Ovary (tissue), 9 donors: ENCODE measurements around the gene ALDH1B1. TPM values are rescaled to one million over a fixed set of nuclear protein-coding genes. Genes with fewer than 3 reads are reported as not detected.

ENCODE experiments used
- DNase-seq, 5 donors: peaks; one replicate each; pipeline ENCODE4 v3.0.0-alpha.2; 2019 to 2020
- H3K27ac ChIP-seq, 2 donors: fragments of 200-600 bp; one replicate each; pipeline versions ENCODE4 v1.5.1 to v1.8.0; 2019 to 2022
- H3K27me3 ChIP-seq: fragments of 200-600 bp; one replicate; pipeline ENCODE4 v1.8.0; 2022
- H3K36me3 ChIP-seq: fragments of 200-600 bp; sonication (generic); one replicate; pipeline ENCODE4 v1.5.1; 2019
- H3K4me1 ChIP-seq: one replicate; pipeline ENCODE4 v1.8.1; 2013; ENCODE audit warnings: mild to moderate bottlenecking, moderate library complexity; ENCODE audit not compliant: insufficient read depth
- H3K4me3 ChIP-seq: fragments of 200-600 bp; sonication (generic); one replicate; pipeline ENCODE4 v1.5.1; 2017
- H3K9me3 ChIP-seq, 2 donors: fragments of 200-600 bp in 1 of 2; sonication (generic) in 1 of 2; one replicate each; pipeline versions ENCODE4 v1.5.1 to v1.8.1; 2013 to 2019; ENCODE audit warnings: mild to moderate bottlenecking in 1 of 2, moderate library complexity in 1 of 2
- CTCF ChIP-seq, 3 donors: fragments of 450-650 bp in 2 of 3; fragments of 200-600 bp in 1 of 3; IDR thresholded peaks; one replicate each; pipeline versions ENCODE4 v1.5.1 to v1.8.0; 2016 to 2022; ENCODE audit warnings: antibody characterized with exemption in 3 of 3, mild to moderate bottlenecking in 1 of 3
- EP300 ChIP-seq: sonication (generic); formaldehyde crosslinking; IDR thresholded peaks from one replicate; pipeline ENCODE4 v1.6.1; 2017; ENCODE audit warnings: antibody characterized with exemption
- POLR2A ChIP-seq: fragments of 450-650 bp; IDR thresholded peaks from one replicate; pipeline ENCODE4 v1.6.1; 2017; ENCODE audit warnings: antibody characterized with exemption, mild to moderate bottlenecking, moderate library complexity
- WGBS, 3 donors: extraction: QIAGEN DNeasy Blood & Tissue Kit in 1 of 3; methylation state at CpG; one replicate each; pipeline versions ENCODE4 v1.1.5 to v1.1.7; 2013 to 2017; 5-methylcytosine and 5-hydroxymethylcytosine counted together
- intact Hi-C, 4 donors: fragments of 100-400 bp; cut with DNase I; formaldehyde crosslinking; loops; one replicate each; pipeline versions ENCODE4 v1.11.0 to v1.15.1; 2022 to 2023
- polyA plus RNA-seq, 2 donors: library from polyadenylated mRNA; stranded (reverse); fragments of 200-250 nt in 1 of 2; fragments of 350-450 nt in 1 of 2; fragmentation: Illumina TruSeq in 1 of 2; extraction: RNeasy Lipid Tissue Mini Kit (QIAGEN cat#74804) in 1 of 2; gene quantifications; one replicate each; pipeline ENCODE4 v1.2.3, GENCODE V29; 2013 to 2014
- total RNA-seq, 7 donors: library from RNA; depleted of rRNA in 2 of 7; stranded (reverse); fragments of >200 nt in 2 of 7; fragmentation: NEBNext Ultra II Directional in 3 of 7; extraction: Animal tissue kit (Norgen Biotek cat#: 25700) in 3 of 7; gene quantifications; one replicate each; pipeline versions ENCODE4 v1.1.0 to v1.2.4, GENCODE V29; 2016 to 2023
- donor health status: DM: no; HTN: no; CAD: no; lungs with moderate emphysema.
- donor health status: DM: no; HTN: no; CAD: no.
- donor health status: Bipolar disorder and iron deficiency.
- donor health status: DM: yes; HTN: yes; CAD: no.
- donor health status: DM: no; HTN: no; CAD: no.
- donor health status: DM: yes; HTN: yes; CAD: no.

ALDH1B1 gene
- total and polyA plus RNA-seq, 9 donors = 7.9 to 47.2 (median 24.3) TPM

- intact Hi-C loops = no loop called here
- Histone ChIP-seq H3K4me1 (peaks cover 9% of the 10 kb centered on the region), H3K9me3 (peaks cover 0 to 3% of the 10 kb centered on the region in 2 donors), H3K27me3 (no peaks in the 10 kb centered on the region), H3K36me3 (no peaks in the 10 kb centered on the region), H3K27ac (peak overlapping the region in 1 of 2 donors; percentile 41), H3K4me3 (no peak overlapping the region)
- TF ChIP-seq POLR2A (no peak), EP300 (peak; percentile 6)
- DNase-seq = peak in 1 of 5 donors; percentile 8
- WGBS, 3 donors = 29 to 33% (median 30%) methylated on average over 8 of the region's 8 CpGs
These were observed 11.5 kb upstream of the ALDH1B1 start for GRCh38 chr9:38380872-38381534.

GRCh38 chr9:38382141-38382540 is 10.4 kb upstream of the ALDH1B1 start:
- no peaks in the 10 kb centered on the region for H3K27me3 ChIP-seq
- intact Hi-C loops = no loop called here
- WGBS, 3 donors = 91 to 96% (median 94%) methylated on average over 8 of the region's 8 CpGs
- TF ChIP-seq CTCF (IDR thresholded peaks at IDR 0.05) (no peak), POLR2A (no peak), EP300 (no peak)
- H3K27ac ChIP-seq = no peak overlapping the region
- H3K36me3 ChIP-seq = no peaks in the 10 kb centered on the region
- peaks cover 0 to 3% of the 10 kb centered on the region in 2 donors for H3K9me3 ChIP-seq
- no peak overlapping the region for H3K4me3 ChIP-seq
- DNase-seq = no peak
- peaks cover under 1% of the 10 kb centered on the region for H3K4me1 ChIP-seq

- H3K4me1 ChIP-seq = peaks cover 9% of the 10 kb centered on the region
These were observed 7.3 kb upstream of the ALDH1B1 start for GRCh38 chr9:38384990-38385848.

GRCh38 chr9:38385896-38386295 is 6.6 kb upstream of the ALDH1B1 start:
- 98 to 100% (median 99%) methylated on average over 3 of the region's 3 CpGs for WGBS, 3 donors
- no peak overlapping the region for H3K4me3 ChIP-seq
- H3K4me1 ChIP-seq = peaks cover 11% of the 10 kb centered on the region
- H3K36me3 ChIP-seq = no peaks in the 10 kb centered on the region
- H3K27me3 ChIP-seq = no peaks in the 10 kb centered on the region
- TF ChIP-seq POLR2A (no peak), EP300 (no peak), CTCF (IDR thresholded peaks at IDR 0.05) (no peak)
- H3K27ac ChIP-seq = no peak overlapping the region
- no peak for DNase-seq
- peaks cover 0 to 3% of the 10 kb centered on the region in 2 donors for H3K9me3 ChIP-seq
- intact Hi-C loops = no loop called here

More at GRCh38 chr9:38384990-38385848, 7.3 kb upstream of the ALDH1B1 start:
- Histone ChIP-seq H3K9me3 (peaks cover 0 to 3% of the 10 kb centered on the region in 2 donors), H3K27ac (no peak overlapping the region), H3K36me3 (no peaks in the 10 kb centered on the region), H3K27me3 (no peaks in the 10 kb centered on the region), H3K4me3 (no peak overlapping the region)
- 79 to 88% (median 80%) methylated on average over 3 of the region's 3 CpGs for WGBS, 3 donors
- intact Hi-C loops = no loop called here
- DNase-seq = no peak
- TF ChIP-seq EP300 = no peak
- no peak for TF ChIP-seq CTCF (IDR thresholded peaks at IDR 0.05)
- no peak for TF ChIP-seq POLR2A
